ENCODE data around the gene SH3RF1. TPM values are rescaled to one million over a fixed set of nuclear protein-coding genes. Genes with fewer than 3 reads are reported as not detected.

SH3RF1 gene
- total RNA-seq, 1 donor from 2014 or later: 17.1 TPM

DNA sequence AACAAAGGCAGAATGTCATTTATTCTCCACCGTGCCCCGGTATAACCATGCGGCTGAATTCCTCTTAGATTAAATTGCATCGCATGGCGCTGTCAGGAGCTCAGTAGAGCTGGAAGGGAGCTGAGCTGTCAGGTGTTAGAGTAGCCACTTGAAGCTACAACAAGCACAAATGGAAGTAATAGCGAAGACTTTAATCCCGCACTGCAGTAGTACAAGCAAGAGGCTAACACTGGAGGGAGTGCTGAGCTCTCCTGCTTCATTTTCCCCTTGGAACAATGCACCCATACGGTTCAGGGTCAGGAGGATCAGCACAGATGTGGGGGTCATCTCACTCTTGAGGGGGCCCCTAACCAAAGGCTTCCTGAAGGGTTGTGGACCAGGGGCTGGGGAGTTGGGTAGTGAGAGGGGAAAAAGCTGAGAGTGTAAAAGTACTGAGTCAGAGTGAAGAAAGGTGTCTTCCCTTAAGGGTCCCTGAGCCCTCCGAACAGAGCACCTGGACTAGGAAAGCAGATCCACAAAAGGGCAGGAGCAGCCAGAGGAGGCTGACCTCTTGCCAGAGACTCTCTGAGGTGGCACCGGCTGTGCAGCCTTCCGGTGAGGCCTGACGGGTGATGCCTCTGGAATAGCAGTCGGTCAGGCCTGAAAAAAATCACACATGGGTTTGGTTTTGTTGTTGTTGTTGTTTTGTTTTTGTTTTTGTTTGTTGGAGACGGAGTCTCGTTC, 224.7 kb downstream of the SH3RF1 start:
- H3F3A ChIP-seq (ENCODE audit: low read depth): peaks cover 18% of the 10 kb centered on the region
- H3K4me2 ChIP-seq: no peak overlapping the region
- Mint-ChIP-seq H3K4me3 (no peak overlapping the region), H3K4me1 (peaks cover 37% of the 10 kb centered on the region), H3K9me3 (no peaks in the 10 kb centered on the region), H3K36me3 (no peaks in the 10 kb centered on the region), H3K27me3 (ENCODE audit: insufficient read depth, low read depth) (peaks cover 8% of the 10 kb centered on the region), H3K27ac (no peak overlapping the region)
- H3K9ac ChIP-seq: no peak overlapping the region
- no peaks in the 10 kb centered on the region for H3K9me3 ChIP-seq (ENCODE audit: low read depth)
- TF ChIP-seq, protein P1, sequence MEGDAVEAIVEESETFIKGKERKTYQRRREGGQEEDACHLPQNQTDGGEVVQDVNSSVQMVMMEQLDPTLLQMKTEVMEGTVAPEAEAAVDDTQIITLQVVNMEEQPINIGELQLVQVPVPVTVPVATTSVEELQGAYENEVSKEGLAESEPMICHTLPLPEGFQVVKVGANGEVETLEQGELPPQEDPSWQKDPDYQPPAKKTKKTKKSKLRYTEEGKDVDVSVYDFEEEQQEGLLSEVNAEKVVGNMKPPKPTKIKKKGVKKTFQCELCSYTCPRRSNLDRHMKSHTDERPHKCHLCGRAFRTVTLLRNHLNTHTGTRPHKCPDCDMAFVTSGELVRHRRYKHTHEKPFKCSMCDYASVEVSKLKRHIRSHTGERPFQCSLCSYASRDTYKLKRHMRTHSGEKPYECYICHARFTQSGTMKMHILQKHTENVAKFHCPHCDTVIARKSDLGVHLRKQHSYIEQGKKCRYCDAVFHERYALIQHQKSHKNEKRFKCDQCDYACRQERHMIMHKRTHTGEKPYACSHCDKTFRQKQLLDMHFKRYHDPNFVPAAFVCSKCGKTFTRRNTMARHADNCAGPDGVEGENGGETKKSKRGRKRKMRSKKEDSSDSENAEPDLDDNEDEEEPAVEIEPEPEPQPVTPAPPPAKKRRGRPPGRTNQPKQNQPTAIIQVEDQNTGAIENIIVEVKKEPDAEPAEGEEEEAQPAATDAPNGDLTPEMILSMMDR (IDR thresholded peaks at IDR 0.05): peak; percentile 46
- TF ChIP-seq EZH2phosphoT487 (IDR thresholded peaks at IDR 0.05): no peak
- H3K4me3 ChIP-seq: no peak overlapping the region
- peak; percentile 63 for DNase-seq (ENCODE audit: low spot score)
- no peaks in the 10 kb centered on the region for H3K79me2 ChIP-seq (ENCODE audit: low read depth)
- no peak overlapping the region for H3K27ac ChIP-seq
- peak overlapping the region; percentile 78 for H2AFZ ChIP-seq (replicated peaks)
- H3K4me1 ChIP-seq: peaks cover 44% of the 10 kb centered on the region
- H4K20me1 ChIP-seq (ENCODE audit: low read depth): no peaks in the 10 kb centered on the region
- no peaks in the 10 kb centered on the region for H3K36me3 ChIP-seq
- H3K27me3 ChIP-seq: no peaks in the 10 kb centered on the region

DNA sequence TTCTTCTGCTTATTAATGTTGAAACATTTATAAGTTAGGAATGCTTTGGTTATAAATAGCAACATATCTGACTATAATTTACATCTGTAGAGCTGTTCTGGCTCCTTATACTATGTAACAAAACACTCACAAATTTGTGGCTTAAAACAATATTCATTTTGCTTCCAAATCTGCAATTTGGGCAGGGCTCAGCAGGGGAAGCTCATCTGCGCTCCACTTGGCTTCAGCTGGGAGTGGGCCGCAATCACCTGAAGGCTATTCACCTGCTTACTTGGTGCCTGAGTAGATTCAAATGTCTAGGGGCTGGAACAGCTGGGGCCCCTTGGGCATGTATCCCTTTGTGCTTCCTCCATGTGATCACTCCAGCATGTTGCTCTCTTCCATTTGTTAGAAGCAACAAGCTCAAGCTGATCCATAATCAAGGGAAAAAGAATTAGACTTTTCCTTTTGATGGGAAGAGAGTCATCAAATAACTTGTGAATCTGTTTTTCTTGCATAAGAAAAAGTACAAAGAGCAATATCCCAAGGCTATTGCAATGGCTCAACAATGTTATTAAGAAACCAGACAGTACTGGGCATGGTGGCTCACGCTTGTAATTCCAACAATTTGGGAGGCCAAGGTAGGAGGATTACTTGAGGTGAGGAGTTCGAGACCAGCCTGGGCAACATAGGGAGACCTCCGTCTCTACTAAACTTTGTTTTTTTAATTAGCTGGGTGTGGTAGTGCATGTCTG, 225.9 kb downstream of the SH3RF1 start:
- H3K27ac Mint-ChIP-seq: no peak overlapping the region
- H3K9me3 Mint-ChIP-seq: no peaks in the 10 kb centered on the region
- Histone ChIP-seq H3K4me3 (no peak overlapping the region), H4K20me1 (ENCODE audit: low read depth) (no peaks in the 10 kb centered on the region), H2AFZ (replicated peaks) (no peak overlapping the region), H3K27me3 (no peaks in the 10 kb centered on the region), H3F3A (ENCODE audit: low read depth) (peaks cover 15% of the 10 kb centered on the region), H3K9me3 (ENCODE audit: low read depth) (no peaks in the 10 kb centered on the region), H3K4me2 (no peak overlapping the region), H3K4me1 (peaks cover 35% of the 10 kb centered on the region), H3K79me2 (ENCODE audit: low read depth) (no peaks in the 10 kb centered on the region), H3K27ac (no peak overlapping the region), H3K36me3 (no peaks in the 10 kb centered on the region), H3K9ac (no peak overlapping the region)
- peaks cover 28% of the 10 kb centered on the region for H3K4me1 Mint-ChIP-seq
- peaks cover 3% of the 10 kb centered on the region for H3K27me3 Mint-ChIP-seq (ENCODE audit: insufficient read depth, low read depth)
- H3K4me3 Mint-ChIP-seq: no peak overlapping the region
- DNase-seq (ENCODE audit: low spot score): no peak
- no peaks in the 10 kb centered on the region for H3K36me3 Mint-ChIP-seq
- TF ChIP-seq, protein P1 (IDR thresholded peaks at IDR 0.05): no peak

Measured in neural progenitor cell (in vitro differentiated cells).